ENCODE measurements around the gene PCDHGA3. TPM values are rescaled to one million over a fixed set of nuclear protein-coding genes. Genes with fewer than 3 reads are reported as not detected.
A peak's percentile ranks its signal among the peaks of the same experiment; 100 is the strongest.

PCDHGA3 gene
- total and polyA plus RNA-seq, 9 of the 15 experiments (the other 6 are each of a cell fraction or from before 2014, with no cell fraction given), result 0.13 to 0.28 (median 0.18) TPM; not detected in 2

DNA sequence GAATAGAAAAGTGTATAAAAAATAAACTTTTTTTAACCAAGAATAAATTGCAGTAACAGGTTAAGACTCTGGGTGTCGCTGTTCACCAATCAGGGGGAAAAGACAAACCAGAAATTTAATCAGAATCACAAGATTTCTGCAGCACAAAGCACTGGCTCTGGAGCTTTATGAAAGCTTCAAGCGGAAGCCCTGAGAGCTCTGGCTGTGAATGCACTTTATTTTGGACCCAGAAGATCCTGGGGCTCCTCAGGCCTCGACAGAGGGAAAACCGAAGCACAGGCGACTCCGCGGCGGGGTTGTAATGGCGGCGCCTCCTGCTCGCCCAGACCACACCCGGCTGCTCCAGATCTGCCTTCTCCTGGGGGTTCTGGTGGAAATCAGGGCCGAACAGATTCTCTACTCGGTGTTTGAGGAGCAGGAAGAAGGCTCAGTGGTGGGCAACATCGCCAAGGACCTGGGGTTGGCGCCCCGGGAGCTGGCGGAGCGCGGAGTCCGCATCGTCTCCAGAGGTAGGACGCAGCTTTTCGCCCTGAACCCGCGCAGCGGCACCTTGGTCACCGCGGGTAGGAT lies 11.4 kb downstream of the PCDHGA3 start, which contains the start of gene PCDHGA4:
Gene PCDHGA4, plus strand, starts transcription at position 122 of the 570 bp plus-strand sequence. Its CDS starts 87 bp downstream, at position 209.
- H3K9me3 ChIP-seq (replicated peaks; ENCODE audit: control insufficient read depth, insufficient read depth, low read depth, low read length), result no peaks in the 10 kb centered on the region
- H3K9me1 ChIP-seq (ENCODE audit: control insufficient read depth, insufficient read depth, low read length), result no peaks in the 10 kb centered on the region
- no peaks in the 10 kb centered on the region for H4K20me1 ChIP-seq (replicated peaks; ENCODE audit: control insufficient read depth, insufficient read depth, low read length)
- H3K4me3 ChIP-seq, result peak within 1 kb of the TSS; percentile 28
- FAIRE-seq, result no peak
- peak in 1 of 4 experiments; percentile 15 for DNase-seq (ENCODE audit: extremely low read depth in 1 of 4, low spot score in 3 of 4)
- no peaks in the 10 kb centered on the region for H3K79me2 ChIP-seq (ENCODE audit: control insufficient read depth, insufficient read depth, low read length)
- in situ Hi-C loops (cut with MboI), result no loop called here
- POLR2A ChIA-PET, result interaction anchor here (1.0 to 1.5 kb wide), 3 partner anchors 9 to 163 kb away, joined by 3 to 5 read pairs (median 3); partner anchors contain the start of gene PCDHGA5
- peaks cover 0 to 20% of the 10 kb centered on the region in 2 experiments; a peak in 2 of 5 replicates for H3K27me3 ChIP-seq (ENCODE audit: control insufficient read depth in 2 of 2, insufficient read depth in 2 of 2, low read length in 2 of 2)
- WGBS (ENCODE audit: insufficient coverage, low coverage, missing lambda C conversion rate), result 16% methylated on average over 29 of the region's 29 CpGs
- peaks cover 3 to 12% of the 10 kb centered on the region in 2 experiments; a peak in 3 of 5 replicates for H3K4me1 ChIP-seq (replicated peaks in 1 of 2; ENCODE audit: control insufficient read depth in 2 of 2, insufficient read depth in 2 of 2, low read length in 2 of 2)
- intact Hi-C loops (cut with micrococcal nuclease), result no loop called here
- H3K4me2 ChIP-seq (ENCODE audit: insufficient read depth, low read length), result peak within 1 kb of the TSS; percentile 32
- peak within 1 kb of the TSS; percentile 59; the same call in 1 of the 2 replicates for H2AFZ ChIP-seq (ENCODE audit: low read depth, low read length)
- H3K27ac ChIP-seq (ENCODE audit: extremely low read depth, low read depth, low read length), result no peak within 1 kb of the TSS
- CTCF ChIA-PET (ENCODE audit: low intra/inter-chr PET ratio), result interaction anchor here (0.7 to 1.1 kb wide), 2 partner anchors 105 to 206 kb away, joined by 3 read pairs; no protein-coding TSS in a partner anchor
- H3K9ac ChIP-seq (ENCODE audit: insufficient read depth in 1 of 2, low read depth in 2 of 2, low read length in 2 of 2), result peak within 1 kb of the TSS in 1 of 2 experiments; percentile 50; a peak in 2 of 4 replicates
- BruUV-seq (replicated peaks), result TSS peak; percentile 26
- H3K36me3 ChIP-seq (ENCODE audit: control insufficient read depth, insufficient read depth, low read length), result no peaks in the 10 kb centered on the region
- peak; percentile 45; the same call in 1 of the 3 replicates for ATAC-seq
- TF ChIP-seq, protein P1, sequence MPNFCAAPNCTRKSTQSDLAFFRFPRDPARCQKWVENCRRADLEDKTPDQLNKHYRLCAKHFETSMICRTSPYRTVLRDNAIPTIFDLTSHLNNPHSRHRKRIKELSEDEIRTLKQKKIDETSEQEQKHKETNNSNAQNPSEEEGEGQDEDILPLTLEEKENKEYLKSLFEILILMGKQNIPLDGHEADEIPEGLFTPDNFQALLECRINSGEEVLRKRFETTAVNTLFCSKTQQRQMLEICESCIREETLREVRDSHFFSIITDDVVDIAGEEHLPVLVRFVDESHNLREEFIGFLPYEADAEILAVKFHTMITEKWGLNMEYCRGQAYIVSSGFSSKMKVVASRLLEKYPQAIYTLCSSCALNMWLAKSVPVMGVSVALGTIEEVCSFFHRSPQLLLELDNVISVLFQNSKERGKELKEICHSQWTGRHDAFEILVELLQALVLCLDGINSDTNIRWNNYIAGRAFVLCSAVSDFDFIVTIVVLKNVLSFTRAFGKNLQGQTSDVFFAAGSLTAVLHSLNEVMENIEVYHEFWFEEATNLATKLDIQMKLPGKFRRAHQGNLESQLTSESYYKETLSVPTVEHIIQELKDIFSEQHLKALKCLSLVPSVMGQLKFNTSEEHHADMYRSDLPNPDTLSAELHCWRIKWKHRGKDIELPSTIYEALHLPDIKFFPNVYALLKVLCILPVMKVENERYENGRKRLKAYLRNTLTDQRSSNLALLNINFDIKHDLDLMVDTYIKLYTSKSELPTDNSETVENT (CRISPR knock-in tag; IDR thresholded peaks at IDR 0.05), result no peak
- TF ChIP-seq L3MBTL2 (IDR thresholded peaks at IDR 0.05) (peak; percentile 62; the same call in 1 of the 2 replicates), PHF8 (IDR thresholded peaks at IDR 0.05; ENCODE audit: borderline replicate concordance, low read length) (peak; percentile 13; the same call in 1 of the 2 replicates), PTRF (tag; IDR thresholded peaks at IDR 0.05) (no peak)
- TF ChIP-seq, protein P2, sequence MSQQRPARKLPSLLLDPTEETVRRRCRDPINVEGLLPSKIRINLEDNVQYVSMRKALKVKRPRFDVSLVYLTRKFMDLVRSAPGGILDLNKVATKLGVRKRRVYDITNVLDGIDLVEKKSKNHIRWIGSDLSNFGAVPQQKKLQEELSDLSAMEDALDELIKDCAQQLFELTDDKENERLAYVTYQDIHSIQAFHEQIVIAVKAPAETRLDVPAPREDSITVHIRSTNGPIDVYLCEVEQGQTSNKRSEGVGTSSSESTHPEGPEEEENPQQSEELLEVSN (IDR thresholded peaks at IDR 0.05; ENCODE audit: borderline replicate concordance in 1 of 2, extremely low read depth in 1 of 2, insufficient read depth in 1 of 2, insufficient read length in 1 of 2, low read depth in 1 of 2, low read length in 1 of 2, poor library complexity in 1 of 2, severe bottlenecking in 1 of 2), result peak in 1 of 2 experiments; percentile 19
- TF ChIP-seq, protein P3, sequence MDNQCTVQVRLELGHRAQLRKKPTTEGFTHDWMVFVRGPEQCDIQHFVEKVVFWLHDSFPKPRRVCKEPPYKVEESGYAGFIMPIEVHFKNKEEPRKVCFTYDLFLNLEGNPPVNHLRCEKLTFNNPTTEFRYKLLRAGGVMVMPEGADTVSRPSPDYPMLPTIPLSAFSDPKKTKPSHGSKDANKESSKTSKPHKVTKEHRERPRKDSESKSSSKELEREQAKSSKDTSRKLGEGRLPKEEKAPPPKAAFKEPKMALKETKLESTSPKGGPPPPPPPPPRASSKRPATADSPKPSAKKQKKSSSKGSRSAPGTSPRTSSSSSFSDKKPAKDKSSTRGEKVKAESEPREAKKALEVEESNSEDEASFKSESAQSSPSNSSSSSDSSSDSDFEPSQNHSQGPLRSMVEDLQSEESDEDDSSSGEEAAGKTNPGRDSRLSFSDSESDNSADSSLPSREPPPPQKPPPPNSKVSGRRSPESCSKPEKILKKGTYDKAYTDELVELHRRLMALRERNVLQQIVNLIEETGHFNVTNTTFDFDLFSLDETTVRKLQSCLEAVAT (IDR thresholded peaks at IDR 0.05), result no peak
